Measurements from ENCODE around the gene BFSP2. TPM values are rescaled to one million over a fixed set of nuclear protein-coding genes. Genes with fewer than 3 reads are reported as not detected.

BFSP2 gene
- total and polyA plus RNA-seq, 2 of the 4 experiments (the other 2 are of a cell fraction) = not detected

DNA sequence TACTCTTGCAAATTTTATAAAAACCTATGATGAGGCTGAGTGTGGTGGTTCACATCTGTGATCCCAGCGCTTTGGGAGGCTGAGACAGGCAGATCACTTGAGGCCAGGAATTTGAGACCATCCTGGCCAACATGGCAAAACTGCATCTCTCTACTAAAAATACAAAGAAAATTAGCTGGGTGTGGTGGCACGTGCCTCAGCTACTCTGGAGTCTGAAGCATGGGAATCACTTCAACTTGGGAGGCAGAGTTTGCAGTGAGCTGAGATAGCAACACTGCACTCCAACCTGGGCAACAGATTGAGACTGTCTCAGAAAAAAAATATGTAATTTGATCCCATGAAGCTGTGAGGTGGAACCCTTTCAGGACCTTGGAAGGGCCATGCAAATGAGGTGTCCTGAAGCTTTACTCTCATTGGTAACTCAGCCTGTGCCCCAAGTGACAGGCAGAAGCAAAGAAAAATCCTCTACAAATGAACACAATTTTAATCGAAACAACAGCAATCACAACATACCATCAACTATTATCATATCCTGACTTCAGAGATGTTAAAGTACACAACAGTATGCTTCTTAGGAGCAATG, 89.0 kb downstream of the BFSP2 start:
- POLR2A ChIA-PET (ENCODE audit: unreplicated experiment) = no interaction called here
- H3K36me3 ChIP-seq (ENCODE audit: control insufficient read depth, insufficient read depth, low read length) = no peaks in the 10 kb centered on the region
- no peak overlapping the region for H4K5ac ChIP-seq (ENCODE audit: low read depth, low read length)
- in situ Hi-C loops (cut with MboI; ENCODE audit: low sequenced_read_pairs) (no loop called here), dilution Hi-C loops (cut with HindIII; ENCODE audit: low sequenced_read_pairs, unreplicated experiment) (no loop called here), intact Hi-C loops (cut with micrococcal nuclease) (loop anchor here (2.0 kb wide), 1 partner anchor 90 kb away; no protein-coding TSS in a partner anchor)
- H3K27ac ChIP-seq (ENCODE audit: insufficient read depth, low read length) = no peak overlapping the region
- peaks cover 2% of the 10 kb centered on the region; the same call in 1 of the 2 replicates for H3K9me3 ChIP-seq (ENCODE audit: control insufficient read depth, insufficient read depth, low read length)
- CTCF ChIA-PET = interaction anchor here (0.7 to 1.4 kb wide), 6 partner anchors 9 to 94 kb away, joined by 3 to 4 read pairs (median 4); no protein-coding TSS in a partner anchor
- H2BK5ac ChIP-seq (ENCODE audit: low read depth, low read length, poor library complexity, severe bottlenecking) = no peak overlapping the region
- H3K56ac ChIP-seq (ENCODE audit: extremely low read depth, insufficient read depth, low read length) = no peak overlapping the region
- BruUV-seq (replicated peaks) = no TSS peak
- H2AK9ac ChIP-seq (replicated peaks; ENCODE audit: low read depth, low read length, poor library complexity) = no peak overlapping the region
- H4K8ac ChIP-seq (ENCODE audit: low read depth in 2 of 2, low read length in 2 of 2) = no peak overlapping the region
- no CpG with 5 or more reads among the region's 3 CpGs for WGBS, 2 experiments (ENCODE audit: extremely low coverage in 2 of 2, insufficient read length in 1 of 2)
- no peaks in the 10 kb centered on the region for H4K20me1 ChIP-seq (ENCODE audit: insufficient read depth, low read length)
- H3K4me1 ChIP-seq (ENCODE audit: control insufficient read depth, insufficient read depth, low read length) = no peaks in the 10 kb centered on the region; the same call in 1 of the 2 replicates
- no peak overlapping the region for H2AK5ac ChIP-seq (ENCODE audit: low read depth, low read length)
- H3K9me1 ChIP-seq (ENCODE audit: insufficient read depth, low read length) = no peaks in the 10 kb centered on the region; the same call in 1 of the 2 replicates
- no peak overlapping the region for H3K4ac ChIP-seq (ENCODE audit: low read depth, low read length)
- no peak overlapping the region for H3K4me3 ChIP-seq (ENCODE audit: insufficient read depth, low read depth, low read length)
- no peak overlapping the region for H3K9ac ChIP-seq (ENCODE audit: low read depth, low read length)
- H4K91ac ChIP-seq (ENCODE audit: insufficient read depth, low read depth, low read length) = no peak overlapping the region
- no peak overlapping the region for H2BK20ac ChIP-seq (ENCODE audit: low read depth, low read length)
- no peak overlapping the region for H3K14ac ChIP-seq (replicated peaks; ENCODE audit: low read depth, low read length)
- ATAC-seq (ENCODE audit: low read depth) (peak; percentile 92), DNase-seq (peak; percentile 76)
- H3K27me3 ChIP-seq (ENCODE audit: control insufficient read depth, insufficient read depth, low read length) = no peaks in the 10 kb centered on the region
- no peak overlapping the region for H3K23ac ChIP-seq (ENCODE audit: low read depth, low read length)
- no peaks in the 10 kb centered on the region for H3K79me1 ChIP-seq (ENCODE audit: low read depth in 1 of 2, low read length in 2 of 2)
- H2BK120ac ChIP-seq (ENCODE audit: low read depth, low read length) = no peak overlapping the region
- no peak overlapping the region for H2AFZ ChIP-seq (replicated peaks; ENCODE audit: low read length, poor library complexity)
- no peak overlapping the region for H3K4me2 ChIP-seq (ENCODE audit: low read depth, low read length)
- TF ChIP-seq BHLHE40 (IDR thresholded peaks at IDR 0.05; ENCODE audit: low read depth, low read length) (peak; percentile 57; the same call in 1 of the 2 replicates), MXI1 (IDR thresholded peaks at IDR 0.05; ENCODE audit: borderline replicate concordance, low read depth, low read length) (peak; percentile 16; the same call in 1 of the 2 replicates), RAD21 (IDR thresholded peaks at IDR 0.05; ENCODE audit: low read length) (no peak), RFX5 (IDR thresholded peaks at IDR 0.05; ENCODE audit: low read depth, low read length) (no peak), MAFK (IDR thresholded peaks at IDR 0.05; ENCODE audit: low read depth, low read length) (no peak)
- TF ChIP-seq, protein P1, sequence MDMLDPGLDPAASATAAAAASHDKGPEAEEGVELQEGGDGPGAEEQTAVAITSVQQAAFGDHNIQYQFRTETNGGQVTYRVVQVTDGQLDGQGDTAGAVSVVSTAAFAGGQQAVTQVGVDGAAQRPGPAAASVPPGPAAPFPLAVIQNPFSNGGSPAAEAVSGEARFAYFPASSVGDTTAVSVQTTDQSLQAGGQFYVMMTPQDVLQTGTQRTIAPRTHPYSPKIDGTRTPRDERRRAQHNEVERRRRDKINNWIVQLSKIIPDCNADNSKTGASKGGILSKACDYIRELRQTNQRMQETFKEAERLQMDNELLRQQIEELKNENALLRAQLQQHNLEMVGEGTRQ (IDR thresholded peaks at IDR 0.05; ENCODE audit: low read depth, low read length) = no peak
- no peak overlapping the region for H2BK15ac ChIP-seq (ENCODE audit: low read depth, low read length)
- no peak overlapping the region for H3K18ac ChIP-seq (ENCODE audit: low read depth, low read length)
